ENCODE data around the gene TNFRSF8. TPM values are rescaled to one million over a fixed set of nuclear protein-coding genes. Genes with fewer than 3 reads are reported as not detected.

Gene TNFRSF8
- total RNA-seq, 4 donors from 2014 or later: 0.26 to 2.4 (median 0.85) TPM

DNA sequence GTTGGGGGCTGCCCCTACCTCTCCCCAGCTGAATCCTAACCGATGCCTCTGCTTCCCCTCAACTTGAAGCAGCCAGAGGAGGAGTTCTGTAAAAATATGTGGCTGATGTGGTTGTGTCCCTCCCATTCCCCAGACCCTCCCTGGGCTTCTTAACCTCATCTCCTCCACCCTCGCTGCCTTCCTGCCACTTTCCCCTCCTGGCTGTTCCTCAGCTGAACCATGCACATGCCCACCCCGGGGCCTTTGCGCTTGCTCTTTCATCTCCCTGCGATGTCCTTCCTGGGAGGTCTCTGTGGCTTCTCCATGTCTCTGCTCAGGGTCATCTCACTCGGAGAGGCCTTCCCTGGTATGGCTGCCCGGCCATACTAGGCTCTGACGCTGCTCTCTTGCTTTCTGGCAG, 34.9 kb upstream of the TNFRSF8 start:
- H3K9me3 ChIP-seq: no peaks in the 10 kb centered on the region
- H3K4me3 ChIP-seq: no peak overlapping the region
- intact Hi-C loops (cut with DNase I; ENCODE audit: low total_unique reads): no loop called here
- H3K27ac ChIP-seq: no peak overlapping the region
- no peaks in the 10 kb centered on the region for H3K4me1 ChIP-seq
- TF ChIP-seq, protein P1, sequence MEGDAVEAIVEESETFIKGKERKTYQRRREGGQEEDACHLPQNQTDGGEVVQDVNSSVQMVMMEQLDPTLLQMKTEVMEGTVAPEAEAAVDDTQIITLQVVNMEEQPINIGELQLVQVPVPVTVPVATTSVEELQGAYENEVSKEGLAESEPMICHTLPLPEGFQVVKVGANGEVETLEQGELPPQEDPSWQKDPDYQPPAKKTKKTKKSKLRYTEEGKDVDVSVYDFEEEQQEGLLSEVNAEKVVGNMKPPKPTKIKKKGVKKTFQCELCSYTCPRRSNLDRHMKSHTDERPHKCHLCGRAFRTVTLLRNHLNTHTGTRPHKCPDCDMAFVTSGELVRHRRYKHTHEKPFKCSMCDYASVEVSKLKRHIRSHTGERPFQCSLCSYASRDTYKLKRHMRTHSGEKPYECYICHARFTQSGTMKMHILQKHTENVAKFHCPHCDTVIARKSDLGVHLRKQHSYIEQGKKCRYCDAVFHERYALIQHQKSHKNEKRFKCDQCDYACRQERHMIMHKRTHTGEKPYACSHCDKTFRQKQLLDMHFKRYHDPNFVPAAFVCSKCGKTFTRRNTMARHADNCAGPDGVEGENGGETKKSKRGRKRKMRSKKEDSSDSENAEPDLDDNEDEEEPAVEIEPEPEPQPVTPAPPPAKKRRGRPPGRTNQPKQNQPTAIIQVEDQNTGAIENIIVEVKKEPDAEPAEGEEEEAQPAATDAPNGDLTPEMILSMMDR (IDR thresholded peaks at IDR 0.05): no peak
- TF ChIP-seq POLR2A (IDR thresholded peaks at IDR 0.05): no peak
- H3K36me3 ChIP-seq: no peaks in the 10 kb centered on the region
- no peaks in the 10 kb centered on the region for H3K27me3 ChIP-seq
- DNase-seq: no peak

DNA sequence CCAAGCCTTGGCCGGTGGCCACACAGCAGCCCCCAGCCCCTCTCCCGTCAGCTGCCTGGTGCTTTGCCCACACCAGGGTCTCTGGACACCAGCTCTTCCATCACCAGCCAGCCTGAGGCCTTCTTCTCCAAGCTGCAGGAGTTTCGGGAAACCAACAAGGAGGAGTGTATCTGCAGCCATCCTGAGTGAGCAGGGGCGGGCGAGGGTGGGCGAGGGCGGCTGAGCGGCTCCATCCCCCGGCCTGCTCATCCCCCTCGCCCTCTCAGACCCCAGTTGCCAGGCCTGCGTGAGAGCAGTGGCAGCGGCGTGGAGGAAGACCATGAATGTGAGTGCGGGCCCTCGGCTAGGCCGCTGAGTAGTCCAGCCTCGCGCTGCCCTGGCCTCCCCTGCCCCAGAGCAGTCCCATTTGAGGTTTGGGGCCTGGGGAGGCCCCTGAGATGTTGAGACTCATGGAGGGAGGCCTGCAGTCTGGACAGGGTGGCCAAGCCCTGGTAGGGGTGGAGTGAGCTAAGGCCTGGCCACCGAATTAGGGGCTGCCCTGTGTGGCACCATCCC, 34.1 kb upstream of the TNFRSF8 start:
- H3K36me3 ChIP-seq: no peaks in the 10 kb centered on the region

DNA sequence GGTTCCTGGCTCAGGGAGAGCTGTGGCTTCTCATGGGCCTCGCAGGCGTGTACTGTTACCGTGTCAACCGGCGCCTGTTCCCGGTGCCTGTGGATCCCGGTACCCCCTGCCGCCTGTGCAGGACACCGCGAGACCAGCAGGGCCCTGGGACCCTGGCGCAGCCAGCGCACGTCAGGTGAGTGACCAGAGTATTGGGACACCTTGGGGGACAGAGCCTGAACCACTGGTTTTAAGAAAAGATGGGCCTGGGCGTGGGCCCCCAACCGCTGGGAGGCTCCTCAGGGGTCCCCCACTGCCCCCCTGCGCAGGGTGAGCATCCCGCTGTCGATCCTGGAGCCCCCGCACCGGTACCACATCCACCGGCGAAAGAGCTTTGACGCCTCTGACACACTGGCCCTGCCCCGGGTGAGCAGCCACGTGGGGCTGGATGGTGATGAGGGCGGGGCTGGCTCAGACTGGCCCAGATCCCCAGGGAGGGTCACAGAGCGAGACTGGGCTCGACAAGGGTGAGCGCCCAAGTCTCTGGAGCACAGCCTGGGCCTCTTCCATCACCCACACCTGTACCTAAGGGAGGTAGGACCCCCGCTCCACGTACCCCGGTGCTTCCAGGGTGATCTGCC, 33.3 kb upstream of the TNFRSF8 start:
- Histone ChIP-seq H3K27ac (no peak overlapping the region), H3K4me1 (peaks cover 0 to 3% of the 10 kb centered on the region in 2 donors), H3K4me3 (no peak overlapping the region), H3K27me3 (no peaks in the 10 kb centered on the region), H3K36me3 (no peaks in the 10 kb centered on the region), H3K9me3 (no peaks in the 10 kb centered on the region)
- intact Hi-C loops (cut with DNase I; ENCODE audit: low total_unique reads): no loop called here
- DNase-seq: no peak
- TF ChIP-seq, protein P1 (IDR thresholded peaks at IDR 0.05): no peak
- TF ChIP-seq POLR2A (IDR thresholded peaks at IDR 0.05): no peak

More for the DNA sequence above, 34.1 kb upstream of the TNFRSF8 start:
- DNase-seq: no peak
- Histone ChIP-seq H3K27ac (no peak overlapping the region), H3K27me3 (no peaks in the 10 kb centered on the region), H3K4me3 (no peak overlapping the region), H3K4me1 (no peaks in the 10 kb centered on the region), H3K9me3 (no peaks in the 10 kb centered on the region)
- intact Hi-C loops (cut with DNase I; ENCODE audit: low total_unique reads): no loop called here
- TF ChIP-seq, protein P1 (IDR thresholded peaks at IDR 0.05): no peak
- TF ChIP-seq POLR2A (IDR thresholded peaks at IDR 0.05): no peak

DNA sequence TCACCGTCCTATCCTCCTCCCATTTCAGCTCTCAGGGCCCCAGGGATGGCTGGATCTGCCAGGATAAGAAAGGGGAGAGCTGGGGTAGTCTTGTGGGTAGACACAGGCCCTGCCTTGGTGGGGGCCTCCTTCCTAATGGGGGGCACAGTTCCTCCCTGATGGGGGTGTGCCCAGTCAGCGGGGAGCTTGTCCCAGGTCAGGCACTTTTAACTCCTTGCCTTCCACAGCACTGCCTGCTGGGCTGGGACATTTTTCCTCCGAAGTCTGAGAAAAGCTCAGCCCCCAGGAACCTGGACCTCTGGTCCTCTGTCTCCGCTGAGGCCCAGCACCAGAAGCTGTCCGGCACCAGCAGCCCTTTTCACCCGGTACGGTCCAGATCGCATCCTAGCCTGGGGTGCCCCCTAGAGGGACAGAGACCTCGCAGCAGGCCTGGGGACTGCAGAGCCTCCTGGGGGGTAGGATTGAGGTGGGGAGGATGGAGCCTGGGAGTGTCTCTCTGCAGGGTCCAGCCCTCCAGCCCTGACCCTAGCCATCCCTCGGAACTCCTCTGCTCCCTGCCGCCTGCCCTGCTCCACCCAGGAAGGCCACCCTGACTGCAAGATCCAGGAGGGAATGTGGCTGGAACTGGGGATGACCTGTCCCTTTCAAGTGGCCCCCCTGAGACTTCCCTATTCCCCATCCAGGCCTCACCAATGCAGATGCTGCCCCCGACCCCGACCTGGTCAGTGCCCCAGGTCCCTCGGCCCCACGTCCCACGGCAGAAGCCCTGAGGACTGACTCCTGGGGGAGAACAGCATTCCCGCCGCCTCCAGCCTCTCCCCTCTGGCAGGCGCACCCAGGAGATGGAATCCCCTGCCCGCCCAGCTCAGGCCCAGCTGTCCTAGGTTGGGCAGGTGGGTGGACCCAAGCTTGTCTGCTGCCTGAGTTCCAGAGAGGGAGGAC, 31.8 kb upstream of the TNFRSF8 start:
- H3K9me3 ChIP-seq: no peaks in the 10 kb centered on the region
- no peaks in the 10 kb centered on the region for H3K36me3 ChIP-seq
- H3K4me3 ChIP-seq: no peak overlapping the region
- no peak overlapping the region for H3K27ac ChIP-seq
- no peaks in the 10 kb centered on the region for H3K27me3 ChIP-seq
- DNase-seq: no peak
- peaks cover 0 to 3% of the 10 kb centered on the region in 2 donors for H3K4me1 ChIP-seq
- no peak for TF ChIP-seq POLR2A (IDR thresholded peaks at IDR 0.05)
- TF ChIP-seq, protein P1 (IDR thresholded peaks at IDR 0.05): peak in 3 of 4 experiments; percentile 13 to 40 (median 16)
- intact Hi-C loops (cut with DNase I; ENCODE audit: low total_unique reads): no loop called here
